Activated T-helper 2 cell treated with anti-CD3 and anti-CD28 coated beads, Interferon-gamma antibody, Interleukin-2, Interleukin-4, amounts not matched to agents 10 μg/mL and 5 μg/mL and 100 μg/mL, durations not matched to agents 14 hours and 24 hours and 36 hours (primary cell): ENCODE results near the gene UBE2Q1. TPM values are rescaled to one million over a fixed set of nuclear protein-coding genes. Genes with fewer than 3 reads are reported as not detected.
"Not testable (repeated sequence)": the region's sequence is repeated elsewhere in the genome, so short reads cannot be mapped to it uniquely, and the experiment has no call there.

Source experiments
- DNase-seq: peaks from one replicate; pipeline ENCODE4 v3.0.0; 2021; ENCODE audit warnings: low spot score
- H3K27ac Mint-ChIP-seq: one replicate; pipeline ENCODE4 v1.8.0; 2021; ENCODE audit warnings: mixed read lengths
- H3K27me3 Mint-ChIP-seq: one replicate; pipeline ENCODE4 v1.8.0; 2021; ENCODE audit warnings: low read depth, mixed read lengths
- H3K36me3 Mint-ChIP-seq: one replicate; pipeline ENCODE4 v1.8.0; 2021; ENCODE audit warnings: low read depth, mixed read lengths
- H3K4me1 Mint-ChIP-seq: one replicate; pipeline ENCODE4 v1.8.0; 2021; ENCODE audit warnings: low read depth, mixed read lengths
- H3K4me3 Mint-ChIP-seq: one replicate; pipeline ENCODE4 v1.8.0; 2021; ENCODE audit warnings: low read depth, mild to moderate bottlenecking, moderate library complexity, mixed read lengths
- H3K9me3 Mint-ChIP-seq: one replicate; pipeline ENCODE4 v1.8.0; 2021; ENCODE audit warnings: mixed read lengths
- intact Hi-C: fragments of 100-400 bp; cut with micrococcal nuclease; formaldehyde crosslinking; loops from one replicate; pipeline ENCODE4 v1.15.1; 2023
- total RNA-seq: library from RNA; stranded (reverse); gene quantifications from 2 replicates; pipeline ENCODE4 v1.2.3, GENCODE V29; 2022

The UBE2Q1 gene
- total RNA-seq, 1 donor from 2014 or later: 96.5 TPM

- Mint-ChIP-seq H3K4me3 (no peak overlapping the region), H3K27ac (no peak overlapping the region), H3K27me3 (peaks cover 13% of the 10 kb centered on the region), H3K4me1 (no peaks in the 10 kb centered on the region), H3K9me3 (no peaks in the 10 kb centered on the region), H3K36me3 (no peaks in the 10 kb centered on the region)
- intact Hi-C loops: no loop called here
- DNase-seq: no peak
These were observed 18.7 kb downstream of the UBE2Q1 start for GRCh38 chr1:154539486-154540483.

- DNase-seq: no peak
- intact Hi-C loops: no loop called here
- Mint-ChIP-seq H3K9me3 (no peaks in the 10 kb centered on the region), H3K27me3 (peaks cover 19% of the 10 kb centered on the region), H3K27ac (no peak overlapping the region), H3K4me3 (no peak overlapping the region), H3K36me3 (no peaks in the 10 kb centered on the region), H3K4me1 (no peaks in the 10 kb centered on the region)
These were observed 21.9 kb downstream of the UBE2Q1 start for GRCh38 chr1:154536570-154536969.

GRCh38 chr1:154533952-154534844, 24.3 kb downstream of the UBE2Q1 start:
- no peak overlapping the region for H3K4me3 Mint-ChIP-seq
- H3K27ac Mint-ChIP-seq: no peak overlapping the region
- peaks cover 13% of the 10 kb centered on the region for H3K27me3 Mint-ChIP-seq
- no peaks in the 10 kb centered on the region for H3K9me3 Mint-ChIP-seq
- no peaks in the 10 kb centered on the region for H3K36me3 Mint-ChIP-seq
- intact Hi-C loops: no loop called here
- no peak for DNase-seq
- no peaks in the 10 kb centered on the region for H3K4me1 Mint-ChIP-seq

- H3K4me3 Mint-ChIP-seq, H3K36me3 Mint-ChIP-seq, H3K9me3 Mint-ChIP-seq, H3K4me1 Mint-ChIP-seq, intact Hi-C loops, DNase-seq, H3K27ac Mint-ChIP-seq: not testable (repeated sequence)
- peaks cover 13% of the 10 kb centered on the region for H3K27me3 Mint-ChIP-seq
These were observed 26.5 kb downstream of the UBE2Q1 start for GRCh38 chr1:154531950-154532349.

DNA sequence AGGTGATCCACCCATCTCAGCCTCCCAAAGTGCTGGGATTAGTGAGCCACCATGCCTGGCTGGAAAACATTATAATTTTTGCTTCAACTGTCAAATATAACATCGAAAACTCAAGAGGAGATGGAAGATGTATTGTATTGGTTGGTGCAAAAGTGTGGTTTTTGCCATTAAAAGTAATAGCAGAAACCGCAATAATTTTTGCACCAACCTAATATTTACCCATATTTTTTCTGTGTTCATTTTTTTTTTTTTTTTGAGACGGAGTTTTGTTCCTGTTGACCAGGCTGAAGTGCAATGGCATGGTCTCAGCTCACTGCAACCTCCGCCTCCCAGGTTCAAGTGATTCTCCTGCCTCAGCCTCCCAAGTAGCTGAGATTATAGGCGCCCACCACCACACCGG, 29.2 kb downstream of the UBE2Q1 start:
- Mint-ChIP-seq H3K36me3 (no peaks in the 10 kb centered on the region), H3K4me1 (no peaks in the 10 kb centered on the region), H3K9me3 (no peaks in the 10 kb centered on the region), H3K4me3 (no peak overlapping the region), H3K27ac (no peak overlapping the region), H3K27me3 (peaks cover 10% of the 10 kb centered on the region)
- no peak for DNase-seq
- intact Hi-C loops: no loop called here

DNA sequence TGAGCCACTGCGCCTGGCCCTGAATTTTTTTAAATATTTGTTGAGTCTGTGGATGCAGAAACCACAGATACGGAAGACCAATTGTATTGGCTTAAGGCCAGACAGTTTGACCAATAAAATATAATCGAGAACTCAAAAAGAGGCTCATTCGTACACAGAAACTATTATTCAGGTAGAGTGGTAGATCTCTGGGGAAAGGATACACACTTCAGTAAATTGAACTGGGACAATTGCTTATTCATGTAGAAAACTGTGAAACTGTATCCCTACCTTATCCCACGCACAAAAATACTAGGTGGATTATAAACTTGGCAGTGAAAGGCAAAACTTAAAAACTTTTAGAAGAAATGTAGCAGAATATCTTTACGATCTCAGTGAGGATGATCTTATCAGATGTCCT, 31.3 kb downstream of the UBE2Q1 start:
- H3K4me1 Mint-ChIP-seq: no peaks in the 10 kb centered on the region
- no peak overlapping the region for H3K4me3 Mint-ChIP-seq
- intact Hi-C loops: no loop called here

GRCh38 chr1:154524881-154525280, 33.6 kb downstream of the UBE2Q1 start:
- H3K27ac Mint-ChIP-seq: no peak overlapping the region
- intact Hi-C loops: no loop called here
- no peaks in the 10 kb centered on the region for H3K4me1 Mint-ChIP-seq
- H3K9me3 Mint-ChIP-seq: no peaks in the 10 kb centered on the region
- no peaks in the 10 kb centered on the region for H3K36me3 Mint-ChIP-seq
- peaks cover 21% of the 10 kb centered on the region for H3K27me3 Mint-ChIP-seq
- H3K4me3 Mint-ChIP-seq: no peak overlapping the region
- DNase-seq: no peak

More for the DNA sequence above, 31.3 kb downstream of the UBE2Q1 start:
- DNase-seq: no peak
- peaks cover 17% of the 10 kb centered on the region for H3K27me3 Mint-ChIP-seq
- no peak overlapping the region for H3K27ac Mint-ChIP-seq
- no peaks in the 10 kb centered on the region for H3K36me3 Mint-ChIP-seq
- no peaks in the 10 kb centered on the region for H3K9me3 Mint-ChIP-seq

DNA sequence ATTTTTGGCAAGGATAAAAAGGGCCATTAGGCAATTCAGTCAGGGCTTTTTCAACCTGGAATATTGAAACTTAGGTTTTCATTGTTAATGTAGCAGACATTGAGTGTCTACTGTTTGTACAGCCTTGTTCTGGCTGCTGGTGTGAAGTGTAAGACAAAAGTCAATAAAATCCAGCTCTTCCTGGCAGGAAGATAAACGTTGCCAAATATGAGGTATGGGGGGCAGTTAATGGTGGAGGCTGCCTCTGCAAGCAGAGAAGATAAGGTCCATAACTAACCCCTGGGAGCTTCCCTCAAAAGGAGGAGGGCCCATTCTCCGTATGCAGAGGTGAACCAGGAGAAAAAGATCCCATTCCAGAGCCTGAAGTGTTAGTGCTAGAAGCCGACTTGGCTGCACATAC, 36.8 kb downstream of the UBE2Q1 start:
- Mint-ChIP-seq H3K9me3 (no peaks in the 10 kb centered on the region), H3K36me3 (no peaks in the 10 kb centered on the region), H3K4me1 (no peaks in the 10 kb centered on the region), H3K27me3 (peaks cover 25% of the 10 kb centered on the region), H3K27ac (no peak overlapping the region), H3K4me3 (no peak overlapping the region)
- DNase-seq: no peak
- intact Hi-C loops: no loop called here

- intact Hi-C loops: no loop called here
- DNase-seq: no peak
- no peaks in the 10 kb centered on the region for H3K4me1 Mint-ChIP-seq
- H3K36me3 Mint-ChIP-seq: no peaks in the 10 kb centered on the region
- no peak overlapping the region for H3K4me3 Mint-ChIP-seq
- no peaks in the 10 kb centered on the region for H3K9me3 Mint-ChIP-seq
- peaks cover 31% of the 10 kb centered on the region for H3K27me3 Mint-ChIP-seq
- no peak overlapping the region for H3K27ac Mint-ChIP-seq
These were observed 38.1 kb downstream of the UBE2Q1 start for GRCh38 chr1:154520333-154520732.

- intact Hi-C loops: no loop called here
- DNase-seq: no peak
- Mint-ChIP-seq H3K27ac (no peak overlapping the region), H3K4me1 (no peaks in the 10 kb centered on the region), H3K4me3 (no peak overlapping the region), H3K9me3 (no peaks in the 10 kb centered on the region), H3K36me3 (no peaks in the 10 kb centered on the region), H3K27me3 (peaks cover 31% of the 10 kb centered on the region)
These were observed 38.9 kb downstream of the UBE2Q1 start for GRCh38 chr1:154519591-154519991.

- no peaks in the 10 kb centered on the region for H3K36me3 Mint-ChIP-seq
- H3K4me1 Mint-ChIP-seq: no peaks in the 10 kb centered on the region
- H3K27ac Mint-ChIP-seq: no peak overlapping the region
- H3K27me3 Mint-ChIP-seq: peaks cover 32% of the 10 kb centered on the region
- no peak for DNase-seq
- H3K9me3 Mint-ChIP-seq: no peaks in the 10 kb centered on the region
- intact Hi-C loops: no loop called here
- no peak overlapping the region for H3K4me3 Mint-ChIP-seq
These were observed 40.8 kb downstream of the UBE2Q1 start for GRCh38 chr1:154517661-154518060.

- Mint-ChIP-seq H3K4me1 (no peaks in the 10 kb centered on the region), H3K27ac (no peak overlapping the region), H3K4me3 (no peak overlapping the region), H3K9me3 (no peaks in the 10 kb centered on the region), H3K27me3 (peaks cover 31% of the 10 kb centered on the region), H3K36me3 (no peaks in the 10 kb centered on the region)
- no peak for DNase-seq
- intact Hi-C loops: no loop called here
These were observed 44.4 kb downstream of the UBE2Q1 start for GRCh38 chr1:154514066-154514553.

DNA sequence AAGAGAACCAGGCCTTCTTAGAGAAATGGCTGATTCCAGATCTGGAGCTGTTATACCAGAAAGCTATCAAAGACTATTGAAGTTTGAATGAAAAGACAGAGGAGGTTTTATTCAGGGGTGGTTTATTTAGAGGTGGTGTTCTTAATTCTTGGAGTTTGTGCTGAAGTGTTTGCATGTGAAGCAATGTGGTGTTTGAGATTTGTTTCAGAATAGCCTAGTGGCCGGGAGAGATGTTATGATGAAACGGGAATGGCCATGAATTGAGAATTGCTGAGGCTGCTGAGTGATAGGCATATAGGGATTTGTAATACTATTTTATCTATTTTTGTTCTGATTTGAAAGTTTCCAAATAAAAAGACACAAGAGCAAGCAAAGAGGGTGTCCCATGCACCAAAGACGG, 45.7 kb downstream of the UBE2Q1 start:
- Mint-ChIP-seq H3K9me3 (no peaks in the 10 kb centered on the region), H3K4me1 (no peaks in the 10 kb centered on the region), H3K27ac (no peak overlapping the region), H3K4me3 (no peak overlapping the region), H3K36me3 (no peaks in the 10 kb centered on the region), H3K27me3 (peaks cover 39% of the 10 kb centered on the region)
- no peak for DNase-seq
- intact Hi-C loops: no loop called here
